HEK293T (cell line): Measurements from ENCODE around the gene SLC5A2.
"Not testable (repeated sequence)": the region's sequence is repeated elsewhere in the genome, so short reads cannot be mapped to it uniquely, and the experiment has no call there.

Experiments used
- ARNT ChIP-seq: fragments of 450-650 bp; IDR thresholded peaks from 2 replicates; pipeline ENCODE4 v1.6.1; 2017; ENCODE audit warnings: mild to moderate bottlenecking
- FOXA1 ChIP-seq: fragments of 450-650 bp; IDR thresholded peaks from 2 replicates; pipeline ENCODE4 v1.6.1; 2016; ENCODE audit warnings: mild to moderate bottlenecking
- FOXM1 ChIP-seq: fragments of 450-650 bp; IDR thresholded peaks from 2 replicates; pipeline ENCODE4 v1.6.1; 2017; ENCODE audit warnings: mild to moderate bottlenecking, borderline replicate concordance
- SUZ12 ChIP-seq: fragments of 450-650 bp; IDR thresholded peaks from 2 replicates; pipeline ENCODE4 v1.6.1; 2016; ENCODE audit warnings: mild to moderate bottlenecking
- TARDBP ChIP-seq: fragments of 450-650 bp; IDR thresholded peaks from 2 replicates; pipeline ENCODE4 v1.6.1; 2016
- TF ChIP-seq, protein P1 (sequence below): fragments of 450-650 bp; IDR thresholded peaks from 2 replicates; pipeline ENCODE4 v1.6.1; 2016

DNA sequence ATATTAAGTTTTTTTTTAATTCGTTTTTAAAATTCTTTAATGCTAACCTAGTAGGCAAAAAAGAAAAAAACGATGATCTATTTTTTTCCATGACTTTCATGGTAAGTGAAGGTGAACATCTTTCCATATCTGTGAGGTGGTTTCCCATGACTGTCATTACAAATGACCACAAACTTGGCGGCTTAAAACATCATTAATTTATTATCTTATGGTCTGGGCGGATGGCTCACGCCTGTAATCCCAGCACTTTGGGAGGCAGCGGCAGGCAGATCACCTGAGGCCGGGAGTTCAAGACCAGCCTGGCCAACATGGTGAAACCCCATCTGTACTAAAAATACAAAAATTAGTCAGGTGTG is 55.3 kb downstream of the SLC5A2 start:
- TF ChIP-seq ARNT, TARDBP, FOXA1, FOXM1, SUZ12: not testable (repeated sequence)
- TF ChIP-seq, protein P1, sequence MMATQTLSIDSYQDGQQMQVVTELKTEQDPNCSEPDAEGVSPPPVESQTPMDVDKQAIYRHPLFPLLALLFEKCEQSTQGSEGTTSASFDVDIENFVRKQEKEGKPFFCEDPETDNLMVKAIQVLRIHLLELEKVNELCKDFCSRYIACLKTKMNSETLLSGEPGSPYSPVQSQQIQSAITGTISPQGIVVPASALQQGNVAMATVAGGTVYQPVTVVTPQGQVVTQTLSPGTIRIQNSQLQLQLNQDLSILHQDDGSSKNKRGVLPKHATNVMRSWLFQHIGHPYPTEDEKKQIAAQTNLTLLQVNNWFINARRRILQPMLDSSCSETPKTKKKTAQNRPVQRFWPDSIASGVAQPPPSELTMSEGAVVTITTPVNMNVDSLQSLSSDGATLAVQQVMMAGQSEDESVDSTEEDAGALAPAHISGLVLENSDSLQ: not testable (repeated sequence)
